Right lobe of liver (tissue), 4 donors: ENCODE measurements around the gene MCF2L2.

Experiments
- CTCF ChIP-seq, 4 donors: fragments of 200-600 bp in 3 of 4; fragments of 450-650 bp in 1 of 4; IDR thresholded peaks; one replicate each; pipeline versions ENCODE4 v1.5.1 to v1.8.0; 2016 to 2022; ENCODE audit warnings: antibody characterized with exemption in 4 of 4, mild to moderate bottlenecking in 2 of 4
- POLR2A ChIP-seq: fragments of 450-650 bp; IDR thresholded peaks from one replicate; pipeline ENCODE4 v1.6.1; 2017; ENCODE audit warnings: antibody characterized with exemption, mild to moderate bottlenecking
- donor health status: DM: no; HTN: no; CAD: no.
- donor health status: DM: no; HTN: no; CAD: no.
- donor health status: DM: no; HTN: yes; CAD: no.

- no peak for TF ChIP-seq CTCF (IDR thresholded peaks at IDR 0.05)
- TF ChIP-seq POLR2A, result no peak
Observed at GRCh38 chr3:183391460-183391859, 37.0 kb downstream of the MCF2L2 start.
